ENCODE data around the gene LIME1. TPM values are rescaled to one million over a fixed set of nuclear protein-coding genes. Genes with fewer than 3 reads are reported as not detected.

Gene LIME1
- total and polyA plus RNA-seq, 12 donors: 0.79 to 15.7 (median 3.0) TPM

- Histone ChIP-seq H3K9me3 (peaks cover 0 to 6% (median 0%) of the 10 kb centered on the region in 11 donors), H3K27me3 (no peaks in the 10 kb centered on the region), H3K36me3 (peaks cover 0 to 81% (median 34%) of the 10 kb centered on the region in 9 donors), H3K4me1 (peaks cover 6 to 45% (median 32%) of the 10 kb centered on the region in 9 donors), H3K27ac (peak overlapping the region; percentile 37 to 98 (median 94)), H3K4me3 (peak overlapping the region; percentile 77 to 99 (median 94))
- DNase-seq (no peak), ATAC-seq (no peak)
- intact Hi-C loops (cut with DNase I): loop anchor here in 2 of 10 donors (5.0 kb wide), 2 partner anchors 51 to 154 kb away; partner anchors contain the start of genes ABHD16B (in 1 of the 2) and RTEL1 (in 1 of the 2)
- 22 to 27% methylated on average over 50 to 67 of the region's 67 CpGs for WGBS, 2 donors
- TF ChIP-seq CTCF (IDR thresholded peaks at IDR 0.05): no peak
Measured at GRCh38 chr20:63708301-63709148, 27.9 kb upstream of the LIME1 start.

- peaks cover 6 to 45% (median 32%) of the 10 kb centered on the region in 9 donors for H3K4me1 ChIP-seq
- H3K4me3 ChIP-seq: peak overlapping the region in 7 of 10 donors; percentile 77 to 99 (median 96)
- peaks cover 0 to 81% (median 38%) of the 10 kb centered on the region in 9 donors for H3K36me3 ChIP-seq
- no peak for TF ChIP-seq CTCF (IDR thresholded peaks at IDR 0.05)
- no peaks in the 10 kb centered on the region for H3K27me3 ChIP-seq
- WGBS, 2 donors: 90 to 91% methylated on average over 17 of the region's 17 CpGs
- H3K27ac ChIP-seq: no peak overlapping the region
- intact Hi-C loops (cut with DNase I): loop anchor here in 2 of 10 donors (5.0 kb wide), 2 partner anchors 52 to 153 kb away; partner anchors contain the start of genes ABHD16B (in 1 of the 2) and RTEL1 (in 1 of the 2)
- peaks cover 0 to 8% (median 0%) of the 10 kb centered on the region in 11 donors for H3K9me3 ChIP-seq
- ATAC-seq: no peak
- DNase-seq: no peak
Measured at GRCh38 chr20:63709149-63709527, 27.3 kb upstream of the LIME1 start.

- Histone ChIP-seq H3K27ac (no peak overlapping the region), H3K36me3 (peaks cover 0 to 81% (median 32%) of the 10 kb centered on the region in 9 donors), H3K27me3 (no peaks in the 10 kb centered on the region), H3K9me3 (peaks cover 0 to 27% (median 13%) of the 10 kb centered on the region in 11 donors), H3K4me1 (peaks cover 6 to 37% (median 29%) of the 10 kb centered on the region in 9 donors), H3K4me3 (no peak overlapping the region)
- no peak for DNase-seq
- WGBS, 2 donors: 82 to 90% methylated on average over 12 of the region's 12 CpGs
- TF ChIP-seq CTCF (IDR thresholded peaks at IDR 0.05): no peak
- intact Hi-C loops (cut with DNase I): no loop called here
- no peak for ATAC-seq
Measured at GRCh38 chr20:63711085-63711645, 25.3 kb upstream of the LIME1 start.

DNA sequence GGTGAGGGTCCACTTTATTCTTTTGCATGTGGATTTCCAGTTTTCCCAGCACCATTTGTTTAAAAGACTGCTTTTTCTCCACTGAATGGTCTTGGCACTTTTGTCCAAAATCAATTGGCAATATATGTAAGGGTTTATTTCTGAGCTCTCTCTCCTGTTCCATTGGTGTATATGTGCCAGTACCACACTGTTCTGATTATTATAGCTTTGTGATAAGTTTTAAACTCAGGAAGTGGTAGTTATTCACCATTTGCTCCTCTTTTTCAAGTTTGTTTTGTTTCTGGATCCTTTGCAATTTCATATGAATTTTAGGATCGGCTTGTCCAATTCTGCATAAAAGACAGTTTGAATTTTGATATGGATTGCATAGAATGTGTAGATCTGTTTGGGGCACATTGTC, 24.3 kb upstream of the LIME1 start:
- H3K4me3 ChIP-seq: no peak overlapping the region
- no peak overlapping the region for H3K27ac ChIP-seq
- ATAC-seq: no peak
- 100% methylated on average over 1 of the region's 1 CpG for WGBS, 2 donors
- peaks cover 0 to 84% (median 28%) of the 10 kb centered on the region in 9 donors for H3K36me3 ChIP-seq
- H3K4me1 ChIP-seq: peaks cover 0 to 27% (median 20%) of the 10 kb centered on the region in 9 donors
- H3K27me3 ChIP-seq: no peaks in the 10 kb centered on the region
- intact Hi-C loops (cut with DNase I): no loop called here
- DNase-seq: no peak
- H3K9me3 ChIP-seq: peaks cover 0 to 31% (median 13%) of the 10 kb centered on the region in 11 donors
- no peak for TF ChIP-seq CTCF (IDR thresholded peaks at IDR 0.05)
